ENCODE results near the gene DYNC1LI2.
"Not testable (repeated sequence)": the region's sequence is repeated elsewhere in the genome, so short reads cannot be mapped to it uniquely, and the experiment has no call there.

Gene DYNC1LI2

GRCh38 chr16:66695935-66696668, 55.3 kb downstream of the DYNC1LI2 start:
- no peak for DNase-seq

GRCh38 chr16:66695471-66695934, 55.9 kb downstream of the DYNC1LI2 start:
- DNase-seq, result peak; percentile 2

DNA sequence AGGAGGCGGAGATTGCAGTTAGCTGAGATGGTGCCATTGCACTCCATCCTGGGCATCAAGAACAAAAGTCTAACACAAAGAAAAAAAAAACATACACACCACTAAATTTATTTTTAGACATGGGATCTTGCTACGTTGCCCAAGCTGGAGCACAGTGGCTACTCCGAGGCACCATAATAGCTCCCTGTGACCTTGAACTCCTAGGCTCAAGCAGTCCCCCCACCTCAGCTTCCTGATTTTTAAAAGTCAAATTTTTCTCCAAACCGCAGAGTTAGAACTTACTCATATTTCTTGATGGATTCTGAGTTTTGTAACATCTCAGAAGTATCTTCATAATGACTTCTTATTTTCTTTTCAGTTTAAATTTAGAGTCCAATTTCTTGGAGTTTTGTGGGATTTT, 58.3 kb downstream of the DYNC1LI2 start:
- no peak for DNase-seq

- DNase-seq, result no peak
Measured at GRCh38 chr16:66692341-66692740, 59.1 kb downstream of the DYNC1LI2 start.

- DNase-seq, result no peak
Measured at GRCh38 chr16:66691234-66691633, 60.2 kb downstream of the DYNC1LI2 start.

DNA sequence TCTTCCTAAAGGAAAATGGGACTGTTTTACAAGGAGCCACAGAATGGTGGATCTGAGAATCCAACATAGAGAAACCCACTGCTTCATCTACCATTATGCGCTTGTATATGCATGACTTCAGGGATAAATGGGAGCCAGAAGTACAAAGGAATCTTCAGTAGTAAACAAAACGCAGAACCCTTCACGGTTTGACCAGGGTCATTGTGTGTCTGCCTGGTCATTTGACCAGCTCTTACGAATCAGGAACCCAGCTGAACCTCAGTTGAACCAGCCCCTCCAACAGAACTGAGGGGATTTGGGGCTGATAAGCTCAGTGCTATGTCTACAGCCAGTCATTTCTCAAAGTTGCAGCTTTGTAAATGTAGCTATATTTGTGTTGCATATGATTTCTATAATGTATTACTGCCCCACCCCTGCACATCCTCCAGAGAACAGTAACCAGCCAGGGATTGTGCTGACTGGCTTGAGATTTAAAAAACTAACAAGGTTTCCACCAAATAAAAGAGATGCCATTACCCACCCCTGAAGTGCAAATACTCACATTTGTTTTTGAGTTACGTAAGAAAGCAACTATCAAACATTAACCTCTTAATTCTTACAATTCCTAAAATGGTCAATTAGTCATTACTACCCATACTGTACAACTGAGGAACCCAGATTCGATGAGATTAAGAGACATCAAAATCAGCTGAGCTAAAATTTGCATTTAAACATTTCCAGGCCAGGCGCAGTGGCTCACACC, 61.1 kb downstream of the DYNC1LI2 start:
- DNase-seq, result no peak

GRCh38 chr16:66689282-66689681, 62.1 kb downstream of the DYNC1LI2 start:
- no peak for DNase-seq

GRCh38 chr16:66687906-66688625, 63.3 kb downstream of the DYNC1LI2 start:
- DNase-seq, result no peak

DNA sequence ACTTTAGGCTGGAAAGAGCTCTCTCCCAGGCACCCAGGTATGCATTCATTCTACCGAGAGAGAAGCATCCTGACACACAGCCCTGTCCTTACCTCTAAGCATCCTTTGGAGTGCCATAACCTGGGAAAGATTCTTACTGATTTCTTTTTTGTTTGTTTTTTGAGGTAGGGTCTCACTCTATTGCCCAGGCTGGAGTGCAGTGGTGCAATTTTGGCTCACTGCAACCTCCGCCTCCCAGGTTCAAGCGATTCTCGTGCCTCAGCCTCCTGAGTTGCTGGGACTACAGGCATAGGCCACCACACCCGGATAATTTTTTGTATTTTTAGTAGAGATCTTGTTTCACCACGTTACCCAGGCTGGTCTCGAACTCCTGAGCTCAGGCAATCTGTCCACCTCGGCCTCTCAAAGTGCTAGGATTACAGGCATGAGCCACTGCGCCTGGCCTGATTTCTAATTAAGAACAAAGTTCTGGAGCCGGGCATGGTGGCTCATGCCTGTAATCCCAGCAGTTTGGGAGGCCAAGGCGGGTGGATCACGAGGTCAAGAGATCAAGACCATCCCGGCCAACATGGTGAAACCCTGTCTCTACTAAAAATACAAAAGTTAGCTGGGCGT, 65.8 kb downstream of the DYNC1LI2 start:
- DNase-seq, result not testable (repeated sequence)

DNA sequence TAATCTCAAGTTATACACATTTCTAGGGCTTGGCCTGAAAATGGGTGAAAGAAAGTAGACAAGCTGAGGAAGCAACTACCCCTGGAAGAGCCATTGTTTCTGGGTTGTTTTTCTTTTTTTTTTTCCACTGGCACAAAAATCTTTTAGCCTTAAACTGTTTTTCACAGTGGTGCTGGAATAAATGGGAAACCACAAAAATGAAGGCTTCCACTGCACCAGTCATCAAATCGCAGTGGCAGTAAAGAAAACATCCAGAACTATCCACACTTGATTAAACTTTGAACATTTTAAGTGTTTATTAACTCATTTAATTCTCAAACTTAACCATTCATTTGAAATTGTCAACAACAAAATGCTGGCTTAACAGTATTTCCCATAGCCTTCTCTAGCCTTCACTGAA, 69.1 kb downstream of the DYNC1LI2 start:
- DNase-seq, result no peak

GRCh38 chr16:66681676-66682075, 69.7 kb downstream of the DYNC1LI2 start:
- no peak for DNase-seq

DNA sequence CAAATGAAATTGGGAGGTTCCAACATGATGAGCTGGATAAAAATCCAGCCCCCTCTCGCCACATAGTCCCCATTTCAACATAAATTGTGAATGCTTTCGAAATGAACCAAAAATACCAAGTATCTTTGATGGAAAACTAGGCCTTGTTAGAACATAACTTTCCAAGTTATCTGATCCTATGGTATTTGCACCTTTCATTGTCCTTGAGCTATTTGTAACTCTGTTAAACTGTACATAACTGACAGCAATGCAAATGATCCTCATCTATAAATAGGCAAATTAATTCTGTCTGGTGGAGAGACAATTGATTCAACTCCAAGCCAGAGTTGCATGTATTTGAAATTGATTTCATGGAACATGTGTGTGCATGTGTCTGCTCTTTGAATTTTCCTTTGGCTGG, 73.1 kb downstream of the DYNC1LI2 start:
- DNase-seq, result no peak

DNA sequence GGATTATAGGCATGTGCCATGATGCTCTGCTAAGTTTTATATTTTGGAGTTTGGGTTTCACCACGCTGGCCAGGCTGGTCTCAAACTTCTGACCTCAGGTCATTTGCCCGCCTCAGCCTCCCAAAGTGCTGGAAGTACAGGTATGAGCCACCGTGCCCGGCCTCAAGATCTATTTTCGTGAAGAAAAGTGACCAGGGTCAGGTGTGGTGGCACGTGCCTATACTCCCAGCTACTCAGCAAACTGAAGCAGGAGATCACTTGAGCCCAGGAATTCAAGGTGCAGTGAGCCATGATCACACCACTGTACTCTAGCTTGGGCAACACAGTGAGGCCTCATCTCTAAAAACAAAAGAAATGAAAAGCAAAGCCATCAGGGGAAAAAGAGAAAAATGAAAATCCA, 73.6 kb downstream of the DYNC1LI2 start:
- DNase-seq, result no peak

DNA sequence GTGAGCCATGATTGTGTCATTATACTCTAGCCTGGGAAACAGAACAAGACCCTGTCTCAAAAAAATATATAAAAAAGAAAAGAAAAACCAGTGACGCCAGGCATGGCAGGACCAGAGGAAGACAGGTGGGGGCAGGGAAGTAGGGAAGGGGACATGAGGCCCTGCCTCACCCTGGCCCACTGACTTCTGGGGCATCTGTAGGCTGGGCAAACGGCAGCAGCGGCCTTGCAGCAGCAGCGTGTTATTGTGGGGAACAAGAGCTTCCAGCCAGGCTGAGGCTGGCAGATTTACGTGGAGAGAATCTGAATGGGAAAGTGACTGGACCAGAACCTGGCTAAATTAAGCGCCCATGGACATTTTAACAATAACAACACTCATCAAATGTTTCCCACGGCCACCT, 74.2 kb downstream of the DYNC1LI2 start:
- DNase-seq, result no peak

- DNase-seq, result no peak
Measured at GRCh38 chr16:66676599-66676998, 74.8 kb downstream of the DYNC1LI2 start.

DNA sequence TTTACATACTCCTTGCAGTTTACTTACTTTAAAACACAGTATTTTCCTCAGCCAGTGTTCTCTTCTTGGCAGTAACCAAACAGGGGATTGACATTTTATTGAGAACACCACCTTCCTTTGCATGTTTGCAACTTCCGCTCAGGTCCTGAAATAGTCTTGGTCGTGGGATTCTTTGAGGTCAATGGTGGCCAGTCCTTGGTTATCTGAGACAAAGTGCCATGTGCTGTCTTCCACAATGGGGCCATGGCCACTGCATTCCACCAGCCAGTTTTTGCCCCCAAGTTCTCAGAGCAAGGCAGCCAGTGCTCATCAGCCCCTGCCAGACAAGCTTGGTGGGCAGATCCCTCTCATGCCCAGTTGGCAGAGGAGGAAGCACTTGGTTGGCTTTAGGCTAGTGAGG, 77.7 kb downstream of the DYNC1LI2 start:
- no peak for DNase-seq

Measured in activated CD4-positive, alpha-beta T cell treated with anti-CD3 and anti-CD28 coated beads, Interleukin-2, amount 50 U/mL, for 1 hour (primary cell).